ENCODE data around the gene SLBP. TPM values are rescaled to one million over a fixed set of nuclear protein-coding genes. Genes with fewer than 3 reads are reported as not detected.

SLBP gene
- total and polyA plus RNA-seq, 2 experiments from 2014 or later: 39.9 to 62.0 TPM

- Histone ChIP-seq H3K36me3 (no peaks in the 10 kb centered on the region), H3K27ac (no peak overlapping the region), H3K4me1 (ENCODE audit: low read depth) (no peaks in the 10 kb centered on the region), H3K9me3 (ENCODE audit: low read depth) (no peaks in the 10 kb centered on the region), H3K27me3 (peaks cover 11% of the 10 kb centered on the region), H3K4me3 (no peak overlapping the region)
- TF ChIP-seq, protein P1, sequence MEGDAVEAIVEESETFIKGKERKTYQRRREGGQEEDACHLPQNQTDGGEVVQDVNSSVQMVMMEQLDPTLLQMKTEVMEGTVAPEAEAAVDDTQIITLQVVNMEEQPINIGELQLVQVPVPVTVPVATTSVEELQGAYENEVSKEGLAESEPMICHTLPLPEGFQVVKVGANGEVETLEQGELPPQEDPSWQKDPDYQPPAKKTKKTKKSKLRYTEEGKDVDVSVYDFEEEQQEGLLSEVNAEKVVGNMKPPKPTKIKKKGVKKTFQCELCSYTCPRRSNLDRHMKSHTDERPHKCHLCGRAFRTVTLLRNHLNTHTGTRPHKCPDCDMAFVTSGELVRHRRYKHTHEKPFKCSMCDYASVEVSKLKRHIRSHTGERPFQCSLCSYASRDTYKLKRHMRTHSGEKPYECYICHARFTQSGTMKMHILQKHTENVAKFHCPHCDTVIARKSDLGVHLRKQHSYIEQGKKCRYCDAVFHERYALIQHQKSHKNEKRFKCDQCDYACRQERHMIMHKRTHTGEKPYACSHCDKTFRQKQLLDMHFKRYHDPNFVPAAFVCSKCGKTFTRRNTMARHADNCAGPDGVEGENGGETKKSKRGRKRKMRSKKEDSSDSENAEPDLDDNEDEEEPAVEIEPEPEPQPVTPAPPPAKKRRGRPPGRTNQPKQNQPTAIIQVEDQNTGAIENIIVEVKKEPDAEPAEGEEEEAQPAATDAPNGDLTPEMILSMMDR (IDR thresholded peaks at IDR 0.05; ENCODE audit: low read depth, low read length): no peak
- DNase-seq (ENCODE audit: low read depth in 1 of 2, low spot score in 1 of 2): no peak
These were observed 27.4 kb downstream of the SLBP start for GRCh38 chr4:1684506-1685234.

GRCh38 chr4:1683736-1684505, 28.2 kb downstream of the SLBP start, which contains the start of gene FAM53A:
Gene FAM53A, minus strand, starts transcription at chr4:1684313. Its CDS starts 15,572 bp downstream, at chr4:1668741.
- peaks cover 11% of the 10 kb centered on the region for H3K27me3 ChIP-seq

GRCh38 chr4:1683261-1683735, 28.8 kb downstream of the SLBP start:
- no peak overlapping the region for H3K27ac ChIP-seq
- TF ChIP-seq, protein P1 (IDR thresholded peaks at IDR 0.05; ENCODE audit: low read depth, low read length): no peak

More at GRCh38 chr4:1683736-1684505, 28.2 kb downstream of the SLBP start, which contains the start of gene FAM53A:
- no peaks in the 10 kb centered on the region for H3K4me1 ChIP-seq (ENCODE audit: low read depth)
- H3K27ac ChIP-seq: no peak within 1 kb of the TSS
- peak; percentile 93 for DNase-seq (ENCODE audit: low read depth in 1 of 2, low spot score in 1 of 2)
- H3K9me3 ChIP-seq (ENCODE audit: low read depth): no peaks in the 10 kb centered on the region
- H3K36me3 ChIP-seq: no peaks in the 10 kb centered on the region
- peak within 1 kb of the TSS; percentile 53 for H3K4me3 ChIP-seq
- TF ChIP-seq, protein P1 (IDR thresholded peaks at IDR 0.05; ENCODE audit: low read depth, low read length): no peak

GRCh38 chr4:1682860-1683259, 29.3 kb downstream of the SLBP start:
- Histone ChIP-seq H3K36me3 (no peaks in the 10 kb centered on the region), H3K4me3 (no peak overlapping the region), H3K4me1 (ENCODE audit: low read depth) (no peaks in the 10 kb centered on the region), H3K27me3 (peaks cover 11% of the 10 kb centered on the region), H3K27ac (no peak overlapping the region), H3K9me3 (ENCODE audit: low read depth) (no peaks in the 10 kb centered on the region)
- TF ChIP-seq, protein P1 (IDR thresholded peaks at IDR 0.05; ENCODE audit: low read depth, low read length): no peak
- DNase-seq (ENCODE audit: low read depth in 1 of 2, low spot score in 1 of 2): no peak

More at GRCh38 chr4:1683261-1683735, 28.8 kb downstream of the SLBP start:
- peak overlapping the region; percentile 53 for H3K4me3 ChIP-seq
- H3K9me3 ChIP-seq (ENCODE audit: low read depth): no peaks in the 10 kb centered on the region
- H3K36me3 ChIP-seq: no peaks in the 10 kb centered on the region
- H3K4me1 ChIP-seq (ENCODE audit: low read depth): no peaks in the 10 kb centered on the region
- DNase-seq (ENCODE audit: low read depth in 1 of 2, low spot score in 1 of 2): peak in 1 of 2 donors; percentile 84
- peaks cover 11% of the 10 kb centered on the region for H3K27me3 ChIP-seq

- H3K27me3 ChIP-seq: peaks cover 6% of the 10 kb centered on the region
- TF ChIP-seq, protein P1 (IDR thresholded peaks at IDR 0.05; ENCODE audit: low read depth, low read length): no peak
- no peaks in the 10 kb centered on the region for H3K9me3 ChIP-seq (ENCODE audit: low read depth)
- DNase-seq (ENCODE audit: low read depth in 1 of 2, low spot score in 1 of 2): no peak
- H3K36me3 ChIP-seq: no peaks in the 10 kb centered on the region
- no peak overlapping the region for H3K4me3 ChIP-seq
- H3K27ac ChIP-seq: no peak overlapping the region
- no peaks in the 10 kb centered on the region for H3K4me1 ChIP-seq (ENCODE audit: low read depth)
These were observed 33.9 kb downstream of the SLBP start for GRCh38 chr4:1678244-1678643.
